ENCODE measurements around the gene BNC2.

Gene BNC2

DNA sequence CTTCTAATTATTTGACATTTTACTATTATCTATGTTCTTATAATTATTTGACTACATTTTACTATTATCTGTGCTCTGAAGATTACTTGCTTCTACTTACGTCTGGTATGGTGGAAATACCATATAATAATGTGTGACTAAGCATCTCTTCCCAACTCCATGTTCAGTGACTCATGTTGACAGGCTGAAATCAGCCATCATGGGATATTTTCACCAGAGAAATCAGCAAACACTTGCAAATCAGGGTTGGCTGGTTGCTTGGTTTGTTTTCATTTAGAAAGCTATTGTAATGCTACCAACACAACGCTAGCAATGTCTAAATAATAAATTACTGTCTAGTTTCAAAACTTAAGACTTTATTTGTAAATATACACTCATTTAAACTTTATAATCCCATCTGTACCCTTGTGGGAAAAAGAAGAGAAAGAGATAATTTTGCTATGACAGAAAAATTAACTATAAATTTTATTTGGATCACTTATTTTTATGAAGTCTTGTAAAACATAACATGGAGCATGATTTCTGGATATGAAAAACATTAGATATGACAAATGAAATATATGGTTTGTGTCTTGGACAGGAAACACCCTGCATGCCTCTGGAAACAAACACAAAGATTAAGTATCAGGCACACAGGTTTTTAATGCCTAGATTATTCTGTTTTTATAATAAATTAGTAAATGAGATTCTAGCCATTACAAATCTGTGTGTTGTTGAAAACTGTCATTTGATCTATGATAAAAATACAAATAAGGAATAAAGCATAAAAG lies 337.6 kb downstream of the BNC2 start:
- Histone ChIP-seq H3K79me2 (ENCODE audit: insufficient read depth, low read length) (no peaks in the 10 kb centered on the region), H3K9me2 (replicated peaks; ENCODE audit: low read depth, low read length) (no peaks in the 10 kb centered on the region), H3K9me3 (ENCODE audit: insufficient read depth, low read depth, low read length) (no peaks in the 10 kb centered on the region), H3F3A (ENCODE audit: low read depth) (no peaks in the 10 kb centered on the region), H3K4me3 (ENCODE audit: low read length, poor library complexity, severe bottlenecking) (no peak overlapping the region), H3K36me3 (ENCODE audit: insufficient read depth, low read length) (no peaks in the 10 kb centered on the region), H3K4me2 (ENCODE audit: low read depth, low read length, poor library complexity, severe bottlenecking) (no peak overlapping the region), H3K4me1 (ENCODE audit: insufficient read depth, low read length, poor library complexity, severe bottlenecking) (peaks cover 9% of the 10 kb centered on the region), H4K20me1 (ENCODE audit: insufficient read depth, low read length, poor library complexity, severe bottlenecking) (no peaks in the 10 kb centered on the region), H3K27me3 (ENCODE audit: insufficient read depth, low read length, poor library complexity, severe bottlenecking) (no peaks in the 10 kb centered on the region), H3K9ac (ENCODE audit: low read depth, low read length, poor library complexity, severe bottlenecking) (no peak overlapping the region), H2AFZ (ENCODE audit: low read length) (no peak overlapping the region)
- TF ChIP-seq CTCF (conservative IDR thresholded peaks at IDR 0.05; ENCODE audit: low read length) = no peak
- no peak for TF ChIP-seq EZH2phosphoT487 (IDR thresholded peaks at IDR 0.05; ENCODE audit: borderline replicate concordance)

DNA sequence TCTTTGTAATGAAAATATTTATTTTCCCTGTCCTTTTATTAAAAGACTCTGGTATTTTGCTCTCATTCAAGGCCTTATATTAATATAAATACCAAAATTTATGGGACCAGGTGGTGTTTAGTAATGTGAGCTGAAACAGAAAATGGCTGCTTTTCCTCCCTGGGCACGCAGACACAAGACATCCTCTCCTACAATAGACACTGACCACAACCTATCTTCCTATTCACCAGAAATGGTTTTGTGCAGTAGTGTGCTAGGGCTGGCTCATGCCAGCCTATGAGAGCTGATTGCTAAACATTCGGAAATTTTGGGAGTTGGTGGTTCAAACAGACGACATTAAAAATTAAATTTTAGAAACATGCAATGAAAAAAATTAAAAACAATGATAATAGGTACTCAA lies 338.2 kb downstream of the BNC2 start:
- no peak overlapping the region for H3K9ac ChIP-seq (ENCODE audit: low read depth, low read length, poor library complexity, severe bottlenecking)

GRCh38 chr9:16530669-16531642 lies 339.5 kb downstream of the BNC2 start:
- Histone ChIP-seq H3F3A (ENCODE audit: low read depth) (no peaks in the 10 kb centered on the region), H3K4me3 (ENCODE audit: low read length, poor library complexity, severe bottlenecking) (no peak overlapping the region), H3K9me3 (ENCODE audit: insufficient read depth, low read depth, low read length) (no peaks in the 10 kb centered on the region), H3K4me1 (ENCODE audit: insufficient read depth, low read length, poor library complexity, severe bottlenecking) (peaks cover 4% of the 10 kb centered on the region), H3K9me2 (replicated peaks; ENCODE audit: low read depth, low read length) (no peaks in the 10 kb centered on the region), H3K4me2 (ENCODE audit: low read depth, low read length, poor library complexity, severe bottlenecking) (no peak overlapping the region), H3K27me3 (ENCODE audit: insufficient read depth, low read length, poor library complexity, severe bottlenecking) (no peaks in the 10 kb centered on the region), H4K20me1 (ENCODE audit: insufficient read depth, low read length, poor library complexity, severe bottlenecking) (no peaks in the 10 kb centered on the region), H3K36me3 (ENCODE audit: insufficient read depth, low read length) (no peaks in the 10 kb centered on the region), H3K9ac (ENCODE audit: low read depth, low read length, poor library complexity, severe bottlenecking) (no peak overlapping the region), H2AFZ (ENCODE audit: low read length) (no peak overlapping the region), H3K79me2 (ENCODE audit: insufficient read depth, low read length) (no peaks in the 10 kb centered on the region)
- no peak for TF ChIP-seq CTCF (conservative IDR thresholded peaks at IDR 0.05; ENCODE audit: low read length)
- TF ChIP-seq EZH2phosphoT487 (IDR thresholded peaks at IDR 0.05; ENCODE audit: borderline replicate concordance) = no peak

More for the DNA sequence above, 338.2 kb downstream of the BNC2 start:
- H3K27me3 ChIP-seq (ENCODE audit: insufficient read depth, low read length, poor library complexity, severe bottlenecking) = no peaks in the 10 kb centered on the region
- H4K20me1 ChIP-seq (ENCODE audit: insufficient read depth, low read length, poor library complexity, severe bottlenecking) = no peaks in the 10 kb centered on the region
- no peaks in the 10 kb centered on the region for H3K36me3 ChIP-seq (ENCODE audit: insufficient read depth, low read length)
- no peak overlapping the region for H3K4me2 ChIP-seq (ENCODE audit: low read depth, low read length, poor library complexity, severe bottlenecking)
- peaks cover 4% of the 10 kb centered on the region for H3K4me1 ChIP-seq (ENCODE audit: insufficient read depth, low read length, poor library complexity, severe bottlenecking)
- H3K9me3 ChIP-seq (ENCODE audit: insufficient read depth, low read depth, low read length) = no peaks in the 10 kb centered on the region
- H3K4me3 ChIP-seq (ENCODE audit: low read length, poor library complexity, severe bottlenecking) = no peak overlapping the region
- H3K79me2 ChIP-seq (ENCODE audit: insufficient read depth, low read length) = no peaks in the 10 kb centered on the region
- H3K9me2 ChIP-seq (replicated peaks; ENCODE audit: low read depth, low read length) = no peaks in the 10 kb centered on the region
- H3F3A ChIP-seq (ENCODE audit: low read depth) = no peaks in the 10 kb centered on the region
- H2AFZ ChIP-seq (ENCODE audit: low read length) = no peak overlapping the region
- no peak for TF ChIP-seq CTCF (conservative IDR thresholded peaks at IDR 0.05; ENCODE audit: low read length)
- TF ChIP-seq EZH2phosphoT487 (IDR thresholded peaks at IDR 0.05; ENCODE audit: borderline replicate concordance) = no peak

All from Loucy (cell line).